ENCODE measurements around the gene OR6T1.

- TF ChIP-seq, protein P1, sequence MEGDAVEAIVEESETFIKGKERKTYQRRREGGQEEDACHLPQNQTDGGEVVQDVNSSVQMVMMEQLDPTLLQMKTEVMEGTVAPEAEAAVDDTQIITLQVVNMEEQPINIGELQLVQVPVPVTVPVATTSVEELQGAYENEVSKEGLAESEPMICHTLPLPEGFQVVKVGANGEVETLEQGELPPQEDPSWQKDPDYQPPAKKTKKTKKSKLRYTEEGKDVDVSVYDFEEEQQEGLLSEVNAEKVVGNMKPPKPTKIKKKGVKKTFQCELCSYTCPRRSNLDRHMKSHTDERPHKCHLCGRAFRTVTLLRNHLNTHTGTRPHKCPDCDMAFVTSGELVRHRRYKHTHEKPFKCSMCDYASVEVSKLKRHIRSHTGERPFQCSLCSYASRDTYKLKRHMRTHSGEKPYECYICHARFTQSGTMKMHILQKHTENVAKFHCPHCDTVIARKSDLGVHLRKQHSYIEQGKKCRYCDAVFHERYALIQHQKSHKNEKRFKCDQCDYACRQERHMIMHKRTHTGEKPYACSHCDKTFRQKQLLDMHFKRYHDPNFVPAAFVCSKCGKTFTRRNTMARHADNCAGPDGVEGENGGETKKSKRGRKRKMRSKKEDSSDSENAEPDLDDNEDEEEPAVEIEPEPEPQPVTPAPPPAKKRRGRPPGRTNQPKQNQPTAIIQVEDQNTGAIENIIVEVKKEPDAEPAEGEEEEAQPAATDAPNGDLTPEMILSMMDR (IDR thresholded peaks at IDR 0.05): no peak
- TF ChIP-seq POLR2A (IDR thresholded peaks at IDR 0.05): no peak
These were observed 39.7 kb downstream of the OR6T1 start for GRCh38 chr11:123903932-123904331.
